ENCODE data around the gene PVRIG.
A peak's percentile ranks its signal among the peaks of the same experiment; 100 is the strongest.
"Not testable (repeated sequence)": the region's sequence is repeated elsewhere in the genome, so short reads cannot be mapped to it uniquely, and the experiment has no call there.

PVRIG gene

GRCh38 chr7:100211342-100211780 lies 8.4 kb upstream of the PVRIG start:
- H3K36me3 Mint-ChIP-seq, result peaks cover 43 to 69% of the 10 kb centered on the region in 2 donors
- no peaks in the 10 kb centered on the region for H3K27me3 Mint-ChIP-seq
- peaks cover 0 to 4% of the 10 kb centered on the region in 2 donors for H3K9me3 Mint-ChIP-seq
- peak overlapping the region; percentile 77 to 85 for H3K4me3 Mint-ChIP-seq
- DNase-seq (peak; percentile 50), ATAC-seq (replicated peaks) (peak; percentile 82 to 86)
- H3K4me1 Mint-ChIP-seq, result peaks cover 57 to 83% of the 10 kb centered on the region in 2 donors
- H3K27ac Mint-ChIP-seq, result peak overlapping the region; percentile 97

- peaks cover 0 to 4% of the 10 kb centered on the region in 2 donors for H3K9me3 Mint-ChIP-seq
- H3K27ac Mint-ChIP-seq, result no peak overlapping the region
- DNase-seq (no peak), ATAC-seq (replicated peaks) (no peak)
- H3K4me3 Mint-ChIP-seq, result no peak overlapping the region
- peaks cover 35 to 58% of the 10 kb centered on the region in 2 donors for H3K36me3 Mint-ChIP-seq
- no peaks in the 10 kb centered on the region for H3K27me3 Mint-ChIP-seq
- H3K4me1 Mint-ChIP-seq, result peaks cover 63 to 91% of the 10 kb centered on the region in 2 donors
Observed at GRCh38 chr7:100212631-100213286, 7.0 kb upstream of the PVRIG start.

- peak overlapping the region in 1 of 2 donors; percentile 15 for H3K4me3 Mint-ChIP-seq
- H3K27ac Mint-ChIP-seq, result peak overlapping the region; percentile 14
- no peaks in the 10 kb centered on the region for H3K27me3 Mint-ChIP-seq
- ATAC-seq (replicated peaks) (no peak), DNase-seq (no peak)
- peaks cover 0 to 4% of the 10 kb centered on the region in 2 donors for H3K9me3 Mint-ChIP-seq
- peaks cover 58 to 87% of the 10 kb centered on the region in 2 donors for H3K4me1 Mint-ChIP-seq
- H3K36me3 Mint-ChIP-seq, result peaks cover 29 to 52% of the 10 kb centered on the region in 2 donors
Observed at GRCh38 chr7:100213672-100214071, 6.1 kb upstream of the PVRIG start.

GRCh38 chr7:100214356-100214755 lies 5.4 kb upstream of the PVRIG start:
- Mint-ChIP-seq H3K27ac (peak overlapping the region; percentile 75), H3K4me1 (peaks cover 57 to 87% of the 10 kb centered on the region in 2 donors), H3K36me3 (peaks cover 23 to 47% of the 10 kb centered on the region in 2 donors)
- not testable (repeated sequence) for DNase-seq; H3K9me3 Mint-ChIP-seq; ATAC-seq (replicated peaks); H3K4me3 Mint-ChIP-seq; H3K27me3 Mint-ChIP-seq

- Mint-ChIP-seq H3K36me3 (peaks cover 17 to 36% of the 10 kb centered on the region in 2 donors), H3K9me3 (no peaks in the 10 kb centered on the region), H3K27me3 (no peaks in the 10 kb centered on the region), H3K4me1 (peaks cover 50 to 87% of the 10 kb centered on the region in 2 donors), H3K27ac (peak overlapping the region; percentile 59), H3K4me3 (no peak overlapping the region)
- ATAC-seq (replicated peaks), result no peak
- no peak for DNase-seq
Observed at GRCh38 chr7:100215895-100216294, 3.9 kb upstream of the PVRIG start.

- DNase-seq, result peak; percentile 80
- peak; percentile 31 to 44 for ATAC-seq (replicated peaks)
- Mint-ChIP-seq H3K4me3 (peak overlapping the region; percentile 21 to 61), H3K36me3 (peaks cover 15 to 36% of the 10 kb centered on the region in 2 donors), H3K4me1 (peaks cover 53 to 93% of the 10 kb centered on the region in 2 donors), H3K27ac (peak overlapping the region; percentile 99)
- H3K9me3 Mint-ChIP-seq, H3K27me3 Mint-ChIP-seq: not testable (repeated sequence)
Observed at GRCh38 chr7:100217934-100218333, 1.8 kb upstream of the PVRIG start.

- peak overlapping the region; percentile 81 to 87 for H3K4me3 Mint-ChIP-seq
- ATAC-seq (replicated peaks) (no peak), DNase-seq (no peak)
- H3K36me3 Mint-ChIP-seq, result peaks cover 17 to 40% of the 10 kb centered on the region in 2 donors
- no peaks in the 10 kb centered on the region for H3K9me3 Mint-ChIP-seq
- peak overlapping the region; percentile 99 for H3K27ac Mint-ChIP-seq
- no peaks in the 10 kb centered on the region for H3K27me3 Mint-ChIP-seq
- H3K4me1 Mint-ChIP-seq, result peaks cover 46 to 91% of the 10 kb centered on the region in 2 donors
Observed at GRCh38 chr7:100219271-100219737, 445 bp upstream of the PVRIG start.

GRCh38 chr7:100220586-100221230 lies 959 bp downstream of the PVRIG start:
- Mint-ChIP-seq H3K9me3 (no peaks in the 10 kb centered on the region), H3K27me3 (no peaks in the 10 kb centered on the region), H3K36me3 (peaks cover 13 to 30% of the 10 kb centered on the region in 2 donors), H3K4me1 (peaks cover 37 to 89% of the 10 kb centered on the region in 2 donors), H3K4me3 (peak overlapping the region; percentile 81 to 87), H3K27ac (peak overlapping the region; percentile 99)
- no peak for DNase-seq
- no peak for ATAC-seq (replicated peaks)

- Mint-ChIP-seq H3K36me3 (peaks cover 14 to 30% of the 10 kb centered on the region in 2 donors), H3K27me3 (no peaks in the 10 kb centered on the region), H3K4me3 (peak overlapping the region; percentile 81 to 87), H3K4me1 (peaks cover 35 to 88% of the 10 kb centered on the region in 2 donors), H3K27ac (peak overlapping the region; percentile 99), H3K9me3 (no peaks in the 10 kb centered on the region)
- ATAC-seq (replicated peaks) (peak; percentile 53 to 72), DNase-seq (peak; percentile 51)
Observed at GRCh38 chr7:100221231-100221718, 1.5 kb downstream of the PVRIG start.

GRCh38 chr7:100221767-100222444 lies 2.2 kb downstream of the PVRIG start:
- H3K27ac Mint-ChIP-seq, result peak overlapping the region; percentile 99
- H3K36me3 Mint-ChIP-seq, result peaks cover 15 to 31% of the 10 kb centered on the region in 2 donors
- H3K4me3 Mint-ChIP-seq, result peak overlapping the region; percentile 81 to 87
- no peaks in the 10 kb centered on the region for H3K9me3 Mint-ChIP-seq
- no peak for ATAC-seq (replicated peaks)
- no peaks in the 10 kb centered on the region for H3K27me3 Mint-ChIP-seq
- DNase-seq, result no peak
- H3K4me1 Mint-ChIP-seq, result peaks cover 36 to 85% of the 10 kb centered on the region in 2 donors

GRCh38 chr7:100222445-100223132 lies 2.8 kb downstream of the PVRIG start:
- peaks cover 30 to 78% of the 10 kb centered on the region in 2 donors for H3K4me1 Mint-ChIP-seq
- peak overlapping the region; percentile 99 for H3K27ac Mint-ChIP-seq
- peaks cover 15 to 28% of the 10 kb centered on the region in 2 donors for H3K36me3 Mint-ChIP-seq
- no peak for DNase-seq
- peak overlapping the region; percentile 81 to 87 for H3K4me3 Mint-ChIP-seq
- ATAC-seq (replicated peaks), result no peak
- H3K27me3 Mint-ChIP-seq, result no peaks in the 10 kb centered on the region
- no peaks in the 10 kb centered on the region for H3K9me3 Mint-ChIP-seq

- Mint-ChIP-seq H3K36me3 (peaks cover 16 to 28% of the 10 kb centered on the region in 2 donors), H3K4me1 (peaks cover 31 to 83% of the 10 kb centered on the region in 2 donors), H3K4me3 (peak overlapping the region in 1 of 2 donors; percentile 68), H3K27ac (peak overlapping the region; percentile 62)
- H3K27me3 Mint-ChIP-seq; DNase-seq; H3K9me3 Mint-ChIP-seq; ATAC-seq (replicated peaks): not testable (repeated sequence)
Observed at GRCh38 chr7:100223376-100223927, 3.7 kb downstream of the PVRIG start.

- Mint-ChIP-seq H3K36me3 (peaks cover 17 to 28% of the 10 kb centered on the region in 2 donors), H3K4me1 (peaks cover 23 to 70% of the 10 kb centered on the region in 2 donors), H3K27ac (peak overlapping the region; percentile 80)
- not testable (repeated sequence) for DNase-seq; H3K4me3 Mint-ChIP-seq; H3K9me3 Mint-ChIP-seq; H3K27me3 Mint-ChIP-seq; ATAC-seq (replicated peaks)
Observed at GRCh38 chr7:100224891-100225290, 5.1 kb downstream of the PVRIG start.
